K562 (cell line): ENCODE results near the gene NOP10. TPM values are rescaled to one million over a fixed set of nuclear protein-coding genes. Genes with fewer than 3 reads are reported as not detected.

Experiments used
- C11orf30 ChIP-seq: fragments of 450-650 bp; IDR thresholded peaks from 2 replicates; pipeline ENCODE4 v1.6.1; 2016; ENCODE audit warnings: low read depth, mild to moderate bottlenecking
- CC2D1A ChIP-seq: fragments of 450-650 bp; IDR thresholded peaks from 2 replicates; pipeline ENCODE4 v1.6.1; 2017; ENCODE audit warnings: mild to moderate bottlenecking
- DIDO1 ChIP-seq: fragments of 450-650 bp; IDR thresholded peaks from 2 replicates; pipeline ENCODE4 v1.6.1; 2016; ENCODE audit warnings: low read depth, missing biosample characterization, missing genetic modification characterization
- EGR1 ChIP-seq: fragments of 450-650 bp; conservative IDR thresholded peaks from 2 replicates; pipeline ENCODE4 v1.6.1; 2017; ENCODE audit warnings: mild to moderate bottlenecking
- ESRRA ChIP-seq: fragments of 450-650 bp; IDR thresholded peaks from 2 replicates; pipeline ENCODE4 v1.6.1; 2014; ENCODE audit warnings: low read depth, mild to moderate bottlenecking, moderate library complexity, borderline replicate concordance
- FOXP1 ChIP-seq: sonication (generic); formaldehyde crosslinking; IDR thresholded peaks from 2 replicates; pipeline ENCODE4 v1.8.0; 2022; ENCODE audit warnings: mild to moderate bottlenecking, missing genetic modification reagents
- HIVEP1 ChIP-seq: fragments of 250-450 bp; sonication (Bioruptor Pico); IDR thresholded peaks from 2 replicates; pipeline ENCODE4 v1.4.0; 2020; ENCODE audit warnings: mild to moderate bottlenecking
- KDM1A ChIP-seq, 2 experiments: fragments of 450-650 bp; IDR thresholded peaks; 2 replicates each; pipeline ENCODE4 v1.6.1; 2016; ENCODE audit warnings: mild to moderate bottlenecking in 2 of 2
- POLR2AphosphoS2 ChIP-seq: IDR thresholded peaks from 2 replicates; pipeline ENCODE4 v1.6.1; 2012; ENCODE audit warnings: low read length, improper control_type of control experiment
- POLR3A ChIP-seq: IDR thresholded peaks from 2 replicates; pipeline ENCODE4 v1.6.1; 2011; ENCODE audit warnings: borderline replicate concordance, mild to moderate bottlenecking, moderate library complexity; ENCODE audit not compliant: insufficient read length, insufficient read depth; ENCODE audit errors: extremely low read depth
- RBFOX2 ChIP-seq: fragments of 200-400 bp; formaldehyde crosslinking; IDR thresholded peaks from 2 replicates; pipeline ENCODE4 v1.6.1; 2017; ENCODE audit warnings: low read depth, mild to moderate bottlenecking, low read length, moderate library complexity
- TBL1XR1 ChIP-seq, 2 experiments: IDR thresholded peaks; 2 replicates each; pipeline ENCODE4 v1.6.1; 2012; ENCODE audit warnings: improper control_type of control experiment in 2 of 2, low read length in 2 of 2, mild to moderate bottlenecking in 1 of 2
- TCF7L2 ChIP-seq: fragments of 150-350 bp; IDR thresholded peaks from 2 replicates; pipeline ENCODE4 v1.6.1; 2016; ENCODE audit warnings: low read depth, mild to moderate bottlenecking, low read length, moderate library complexity
- ZFX ChIP-seq: sonication (generic); formaldehyde crosslinking; IDR thresholded peaks from 2 replicates; pipeline ENCODE4 v1.8.0; 2022; ENCODE audit warnings: mild to moderate bottlenecking, missing genetic modification reagents, moderate library complexity
- ZNF324 ChIP-seq: fragments of 250-450 bp; sonication (Bioruptor Pico); IDR thresholded peaks from 2 replicates; pipeline ENCODE4 v1.4.0; 2020; ENCODE audit warnings: mild to moderate bottlenecking
- ZNF644 ChIP-seq: fragments of 200-800 bp; sonication (Bioruptor generic); IDR thresholded peaks from 2 replicates; pipeline ENCODE4 v1.6.1; 2016; ENCODE audit warnings: low read depth, missing genetic modification characterization, missing compliant biosample characterization
- ZNF695 ChIP-seq: fragments of 450-650 bp; formaldehyde crosslinking; IDR thresholded peaks from 2 replicates; pipeline ENCODE4 v1.4.0; 2020; ENCODE audit warnings: mild to moderate bottlenecking, moderate library complexity
- polyA plus RNA-seq, 8 experiments: library from polyadenylated mRNA; depleted of rRNA in 4 of 8; stranded (reverse) in 5 of 8; unstranded in 3 of 8; fragments of >200 nt; fragmentation: Nextera tagmentation in 2 of 8; fragmentation: Illumina TruSeq in 1 of 8; extraction: Ambion mirVana in 2 of 8; extraction: Trizol in 1 of 8; gene quantifications; 2 replicates each; pipeline versions ENCODE4 v1.2.1 to v1.2.3, GENCODE V29; 2011 to 2014; ENCODE audit warnings: inconsistent platforms in 1 of 8, missing spikeins in 1 of 8
- total RNA-seq, 7 experiments: library from RNA; depleted of rRNA in 6 of 7; stranded (reverse); fragments of >200 nt in 6 of 7; fragmentation: Illumina TruSeq in 2 of 7; extraction: Trizol in 2 of 7; gene quantifications; 2 replicates each; pipeline versions ENCODE4 v1.2.1 to v1.2.3, GENCODE V29; 2011 to 2021; ENCODE audit warnings: low replicate concordance in 1 of 7
- TF ChIP-seq, protein P1 (sequence below): sonication (generic); formaldehyde crosslinking; IDR thresholded peaks from 2 replicates; pipeline ENCODE4 v1.8.0; 2022; ENCODE audit warnings: mild to moderate bottlenecking, missing genetic modification reagents
- TF ChIP-seq, protein P2 (sequence below): fragments of 450-650 bp; formaldehyde crosslinking; IDR thresholded peaks from 2 replicates; pipeline ENCODE4 v1.4.0; 2020; ENCODE audit warnings: mild to moderate bottlenecking, moderate library complexity
- TF ChIP-seq, protein P3 (sequence below), 2 experiments: IDR thresholded peaks in 1 of 2; conservative IDR thresholded peaks in 1 of 2; 2 replicates each; pipeline ENCODE4 v1.6.1; 2016; ENCODE audit warnings: low read depth in 2 of 2, mild to moderate bottlenecking in 1 of 2, missing compliant biosample characterization in 1 of 2, missing genetic modification characterization in 1 of 2, moderate library complexity in 1 of 2
- TF ChIP-seq, protein P4 (sequence below), 3 experiments: fragments of 200-800 bp in 1 of 3; sonication (Bioruptor generic) in 1 of 3; sonication (generic) in 1 of 3; formaldehyde crosslinking in 1 of 3; IDR thresholded peaks; 2 replicates each; pipeline versions ENCODE4 v1.6.1 to v1.8.0; 2016 to 2022; ENCODE audit warnings: mild to moderate bottlenecking in 2 of 3, missing compliant biosample characterization in 2 of 3, missing genetic modification characterization in 2 of 3, missing genetic modification reagents in 1 of 3

NOP10 gene
- total and polyA plus RNA-seq, 9 of the 15 experiments (the other 6 are each of a cell fraction or from before 2014, with no cell fraction given) = 250 to 1,663 (median 449) TPM

DNA sequence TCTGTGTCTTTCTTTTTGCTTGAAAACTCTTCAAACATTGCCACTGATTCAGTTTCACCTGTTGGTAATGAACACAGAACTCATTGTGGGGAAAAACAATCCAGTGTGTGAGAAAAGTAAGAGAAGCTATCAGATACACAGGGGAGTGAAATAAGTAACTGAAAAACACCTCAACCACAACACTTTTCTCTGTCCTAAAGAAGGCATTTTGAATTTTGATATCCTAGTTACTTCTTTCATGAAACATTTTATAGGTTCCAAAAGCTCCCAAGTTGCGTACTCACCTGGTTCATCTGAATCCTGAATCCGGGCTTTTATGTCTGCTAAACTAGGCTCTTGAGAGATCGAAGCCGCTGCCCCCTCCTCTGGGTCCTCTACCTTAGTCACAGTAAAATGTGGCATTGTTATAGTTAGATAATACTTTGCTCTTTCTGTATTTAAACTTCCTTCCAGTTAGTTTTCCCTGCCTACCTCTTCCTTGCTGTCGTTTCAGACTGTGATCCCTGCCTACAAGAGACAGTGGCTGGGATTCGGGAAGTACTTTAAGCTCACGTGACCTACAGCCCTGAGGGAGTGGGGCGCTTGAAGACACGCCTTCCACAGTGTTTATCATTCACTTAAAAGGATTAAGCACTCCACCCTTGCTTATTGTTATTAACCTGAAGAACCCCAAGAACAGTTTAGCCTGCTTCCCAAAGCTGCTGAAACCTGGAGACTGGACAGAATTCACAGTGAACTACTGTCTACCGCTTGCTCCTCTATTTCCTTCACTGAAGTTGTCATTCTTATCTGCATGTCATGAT lies 24.5 kb downstream of the NOP10 start (continued):
- TF ChIP-seq, protein P1, sequence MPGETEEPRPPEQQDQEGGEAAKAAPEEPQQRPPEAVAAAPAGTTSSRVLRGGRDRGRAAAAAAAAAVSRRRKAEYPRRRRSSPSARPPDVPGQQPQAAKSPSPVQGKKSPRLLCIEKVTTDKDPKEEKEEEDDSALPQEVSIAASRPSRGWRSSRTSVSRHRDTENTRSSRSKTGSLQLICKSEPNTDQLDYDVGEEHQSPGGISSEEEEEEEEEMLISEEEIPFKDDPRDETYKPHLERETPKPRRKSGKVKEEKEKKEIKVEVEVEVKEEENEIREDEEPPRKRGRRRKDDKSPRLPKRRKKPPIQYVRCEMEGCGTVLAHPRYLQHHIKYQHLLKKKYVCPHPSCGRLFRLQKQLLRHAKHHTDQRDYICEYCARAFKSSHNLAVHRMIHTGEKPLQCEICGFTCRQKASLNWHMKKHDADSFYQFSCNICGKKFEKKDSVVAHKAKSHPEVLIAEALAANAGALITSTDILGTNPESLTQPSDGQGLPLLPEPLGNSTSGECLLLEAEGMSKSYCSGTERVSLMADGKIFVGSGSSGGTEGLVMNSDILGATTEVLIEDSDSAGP = no peak
- TF ChIP-seq RBFOX2 (peak; percentile 17; the same call in 1 of the 2 replicates), FOXP1 (CRISPR knock-in tag) (no peak), ESRRA (no peak), TBL1XR1 (IDR thresholded peaks at IDR 0.05; ENCODE audit: low read length in 2 of 2) (no peak), DIDO1 (no peak), TCF7L2 (no peak), EGR1 (no peak), HIVEP1 (no peak), POLR3A (no peak), CC2D1A (no peak), ZFX (CRISPR knock-in tag) (no peak), POLR2AphosphoS2 (no peak), C11orf30 (no peak), ZNF695 (CRISPR knock-in tag) (no peak), KDM1A (IDR thresholded peaks at IDR 0.05) (no peak), ZNF324 (CRISPR knock-in tag) (no peak), ZNF644 (no peak)
- TF ChIP-seq, protein P2, sequence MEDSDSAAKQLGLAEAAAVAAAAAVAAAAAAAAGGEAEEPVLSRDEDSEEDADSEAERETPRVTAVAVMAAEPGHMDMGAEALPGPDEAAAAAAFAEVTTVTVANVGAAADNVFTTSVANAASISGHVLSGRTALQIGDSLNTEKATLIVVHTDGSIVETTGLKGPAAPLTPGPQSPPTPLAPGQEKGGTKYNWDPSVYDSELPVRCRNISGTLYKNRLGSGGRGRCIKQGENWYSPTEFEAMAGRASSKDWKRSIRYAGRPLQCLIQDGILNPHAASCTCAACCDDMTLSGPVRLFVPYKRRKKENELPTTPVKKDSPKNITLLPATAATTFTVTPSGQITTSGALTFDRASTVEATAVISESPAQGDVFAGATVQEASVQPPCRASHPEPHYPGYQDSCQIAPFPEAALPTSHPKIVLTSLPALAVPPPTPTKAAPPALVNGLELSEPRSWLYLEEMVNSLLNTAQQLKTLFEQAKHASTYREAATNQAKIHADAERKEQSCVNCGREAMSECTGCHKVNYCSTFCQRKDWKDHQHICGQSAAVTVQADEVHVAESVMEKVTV (CRISPR knock-in tag) = no peak
- TF ChIP-seq, protein P3, sequence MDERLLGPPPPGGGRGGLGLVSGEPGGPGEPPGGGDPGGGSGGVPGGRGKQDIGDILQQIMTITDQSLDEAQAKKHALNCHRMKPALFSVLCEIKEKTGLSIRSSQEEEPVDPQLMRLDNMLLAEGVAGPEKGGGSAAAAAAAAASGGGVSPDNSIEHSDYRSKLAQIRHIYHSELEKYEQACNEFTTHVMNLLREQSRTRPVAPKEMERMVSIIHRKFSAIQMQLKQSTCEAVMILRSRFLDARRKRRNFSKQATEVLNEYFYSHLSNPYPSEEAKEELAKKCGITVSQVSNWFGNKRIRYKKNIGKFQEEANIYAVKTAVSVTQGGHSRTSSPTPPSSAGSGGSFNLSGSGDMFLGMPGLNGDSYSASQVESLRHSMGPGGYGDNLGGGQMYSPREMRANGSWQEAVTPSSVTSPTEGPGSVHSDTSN (CRISPR knock-in tag; IDR thresholded peaks at IDR 0.05; ENCODE audit: low read depth) = no peak
- TF ChIP-seq, protein P3 (tag; conservative IDR thresholded peaks at IDR 0.05; ENCODE audit: low read depth) = peak; percentile 55
- TF ChIP-seq, protein P4, sequence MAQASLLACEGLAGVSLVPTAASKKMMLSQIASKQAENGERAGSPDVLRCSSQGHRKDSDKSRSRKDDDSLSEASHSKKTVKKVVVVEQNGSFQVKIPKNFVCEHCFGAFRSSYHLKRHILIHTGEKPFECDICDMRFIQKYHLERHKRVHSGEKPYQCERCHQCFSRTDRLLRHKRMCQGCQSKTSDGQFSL (CRISPR knock-in tag; IDR thresholded peaks at IDR 0.05) = no peak
- TF ChIP-seq, protein P4 (tag; IDR thresholded peaks at IDR 0.05) = no peak
